NB4 (cell line): ENCODE measurements around the gene MYCBPAP.

Experiments used
- DNase-seq: peaks from one replicate; pipeline ENCODE4 v3.0.0; 2010; ENCODE audit warnings: low read depth
- H3K4me3 ChIP-seq: one replicate; pipeline ENCODE4 v1.5.1; 2011; ENCODE audit warnings: mild to moderate bottlenecking, low read depth, low read length, moderate library complexity
- CTCF ChIP-seq: IDR thresholded peaks from one replicate; pipeline ENCODE4 v1.5.1; 2012; ENCODE audit warnings: low read depth, low read length
- MAX ChIP-seq: IDR thresholded peaks from 2 replicates; pipeline ENCODE4 v1.6.1; 2011; ENCODE audit warnings: low read depth, low read length
- MYC ChIP-seq: IDR thresholded peaks from 2 replicates; pipeline ENCODE4 v1.6.1; 2011; ENCODE audit warnings: low read depth, low read length
- POLR2A ChIP-seq: IDR thresholded peaks from 2 replicates; pipeline ENCODE4 v1.6.1; 2011; ENCODE audit warnings: mild to moderate bottlenecking; ENCODE audit not compliant: insufficient read length; ENCODE audit errors: extremely low read depth

The MYCBPAP gene

GRCh38 chr17:50542795-50543774 lies 34.8 kb downstream of the MYCBPAP start:
- TF ChIP-seq POLR2A (no peak), CTCF (no peak), MYC (no peak), MAX (no peak)
- H3K4me3 ChIP-seq, result no peak overlapping the region
- no peak for DNase-seq

- no peak for DNase-seq
- no peak overlapping the region for H3K4me3 ChIP-seq
- TF ChIP-seq MAX, result no peak
- no peak for TF ChIP-seq POLR2A
- TF ChIP-seq CTCF, result no peak
These were observed 36.3 kb downstream of the MYCBPAP start for GRCh38 chr17:50544516-50544915.

- DNase-seq, result no peak
- TF ChIP-seq MYC, result no peak
- TF ChIP-seq CTCF, result no peak
- TF ChIP-seq POLR2A, result no peak
- TF ChIP-seq MAX, result no peak
- no peak overlapping the region for H3K4me3 ChIP-seq
These were observed 37.1 kb downstream of the MYCBPAP start for GRCh38 chr17:50545311-50545710.

- no peak overlapping the region for H3K4me3 ChIP-seq
- TF ChIP-seq MAX (no peak), MYC (no peak), CTCF (no peak), POLR2A (no peak)
These were observed 38.4 kb downstream of the MYCBPAP start for GRCh38 chr17:50546701-50547034.

GRCh38 chr17:50547035-50547735 lies 38.9 kb downstream of the MYCBPAP start, which contains the start of gene SPATA20:
SPATA20 (plus strand) TSS chr17:50547174; CDS start chr17:50547209, 35 bp downstream.
- H3K4me3 ChIP-seq, result peak within 1 kb of the TSS; percentile 59
- peak; percentile 90 for DNase-seq
- 0 out of 2 replicates have a peak, but pooled peaks have one; percentile 21 for TF ChIP-seq MYC
- peak; percentile 64 for TF ChIP-seq POLR2A
- peak; percentile 84 for TF ChIP-seq CTCF
- TF ChIP-seq MAX, result peak; percentile 35; the same call in 1 of the 2 replicates

More at GRCh38 chr17:50546701-50547034, 38.4 kb downstream of the MYCBPAP start:
- DNase-seq, result no peak
